HG03565 (cell line): ENCODE measurements around the gene PCDHGB5.

Source experiments
- ATAC-seq: cut with Tn5 transposase; IDR thresholded peaks from one replicate; pipeline ENCODE4 v1.9.1; 2021; ENCODE audit warnings: mild to moderate bottlenecking, moderate library complexity; ENCODE audit not compliant: unreplicated experiment

Gene PCDHGB5

GRCh38 chr5:141439411-141440141 lies 41.8 kb downstream of the PCDHGB5 start:
- ATAC-seq: no peak

GRCh38 chr5:141440341-141440740 lies 42.6 kb downstream of the PCDHGB5 start:
- no peak for ATAC-seq

GRCh38 chr5:141441571-141442170 lies 43.9 kb downstream of the PCDHGB5 start:
- no peak for ATAC-seq
